HEK293 (cell line): Measurements from ENCODE around the gene GDPD5.

Experiments
- CTCF ChIA-PET: fragments of 350-600 bp; formaldehyde crosslinking; extraction: SDS; loops from one replicate; lab custom pipeline; 2021; ENCODE audit warnings: antibody characterized with exemption; lab: Yijun Ruan, JAX
- POLR2A ChIA-PET: fragments of 300-600 bp; formaldehyde crosslinking; extraction: SDS; loops from one replicate; lab custom pipeline; 2020; ENCODE audit warnings: antibody characterized with exemption, inconsistent platforms; lab: Yijun Ruan, JAX
- H3K27ac ChIP-seq: fragments of 200-500 bp; sonication (Bioruptor generic); 2 replicates; pipeline ENCODE4 v1.5.1; 2014; ENCODE audit warnings: low read depth, low read length, control low read depth, inconsistent platforms; ENCODE audit errors: extremely low read depth
- H3K36me3 ChIP-seq, 2 experiments: fragments of 200-500 bp in 1 of 2; sonication (Bioruptor generic) in 1 of 2; 1 replicate in 1 of 2; 2 replicates in 1 of 2; pipeline ENCODE4 v1.5.1; 2014 to 2017; ENCODE audit warnings: inconsistent platforms in 2 of 2, low read length in 2 of 2; ENCODE audit not compliant: control insufficient read depth in 2 of 2, insufficient read depth in 1 of 2
- H3K4me1 ChIP-seq: fragments of 200-500 bp; sonication (Bioruptor generic); 2 replicates; pipeline ENCODE4 v1.5.1; 2014; ENCODE audit warnings: mild to moderate bottlenecking, low read length, inconsistent platforms; ENCODE audit not compliant: control insufficient read depth, insufficient read depth
- H3K4me3 ChIP-seq: 2 replicates; pipeline ENCODE4 v1.5.1; 2011; ENCODE audit warnings: low read depth, mild to moderate bottlenecking, control low read depth, low read length, moderate library complexity
- H3K9me3 ChIP-seq: fragments of 200-500 bp; sonication (Bioruptor generic); 2 replicates; pipeline ENCODE4 v1.5.1; 2014; ENCODE audit warnings: low read depth, low read length, inconsistent platforms; ENCODE audit not compliant: control insufficient read depth, insufficient read depth
- EGR2 ChIP-seq: fragments of 450-650 bp; formaldehyde crosslinking; IDR thresholded peaks from 2 replicates; pipeline ENCODE4 v1.5.1; 2016; ENCODE audit warnings: low read depth, missing biosample characterization, missing genetic modification characterization
- GLI4 ChIP-seq: fragments of 450-650 bp; formaldehyde crosslinking; IDR thresholded peaks from 2 replicates; pipeline ENCODE4 v1.5.1; 2016; ENCODE audit warnings: missing biosample characterization, missing genetic modification characterization
- GLIS2 ChIP-seq: fragments of 450-650 bp; formaldehyde crosslinking; IDR thresholded peaks from 2 replicates; pipeline ENCODE4 v1.5.1; 2016; ENCODE audit warnings: missing biosample characterization, missing genetic modification characterization
- HOXD13 ChIP-seq: sonication (generic); formaldehyde crosslinking; IDR thresholded peaks from 2 replicates; pipeline ENCODE4 v1.8.0; 2022; ENCODE audit warnings: missing genetic modification reagents, borderline replicate concordance
- PRDM1 ChIP-seq: fragments of 450-650 bp; formaldehyde crosslinking; IDR thresholded peaks from 2 replicates; pipeline ENCODE4; 2016; ENCODE audit warnings: missing biosample characterization, missing genetic modification characterization
- SETDB1 ChIP-seq: IDR thresholded peaks from one replicate; pipeline ENCODE4 v1.6.1; 2017; ENCODE audit warnings: mild to moderate bottlenecking, low read length, moderate library complexity, mixed read lengths; ENCODE audit not compliant: insufficient read length
- SP7 ChIP-seq: fragments of 450-650 bp; formaldehyde crosslinking; IDR thresholded peaks from 2 replicates; pipeline ENCODE4 v1.5.1; 2016; ENCODE audit warnings: missing biosample characterization, missing genetic modification characterization
- ZFHX2 ChIP-seq: fragments of 450-650 bp; formaldehyde crosslinking; conservative IDR thresholded peaks from 2 replicates; pipeline ENCODE4 v1.5.1; 2016; ENCODE audit warnings: missing biosample characterization, missing genetic modification characterization
- ZFP69B ChIP-seq: fragments of 450-650 bp; formaldehyde crosslinking; IDR thresholded peaks from 2 replicates; pipeline ENCODE4 v1.5.1; 2016; ENCODE audit warnings: missing biosample characterization, missing genetic modification characterization
- ZNF174 ChIP-seq: fragments of 450-650 bp; formaldehyde crosslinking; IDR thresholded peaks from 2 replicates; pipeline ENCODE4 v1.5.0; 2017; ENCODE audit warnings: missing biosample characterization, mild to moderate bottlenecking, missing genetic modification characterization
- ZNF2 ChIP-seq: fragments of 450-650 bp; formaldehyde crosslinking; IDR thresholded peaks from 2 replicates; pipeline ENCODE4 v1.5.1; 2016; ENCODE audit warnings: missing biosample characterization, missing genetic modification characterization
- ZNF280C ChIP-seq: fragments of 450-650 bp; formaldehyde crosslinking; IDR thresholded peaks from 2 replicates; pipeline ENCODE4 v1.5.1; 2016; ENCODE audit warnings: missing biosample characterization, missing genetic modification characterization
- ZNF548 ChIP-seq: fragments of 450-650 bp; formaldehyde crosslinking; IDR thresholded peaks from 2 replicates; pipeline ENCODE4 v1.5.1; 2016; ENCODE audit warnings: missing biosample characterization, missing genetic modification characterization
- ZNF654 ChIP-seq: fragments of 450-650 bp; formaldehyde crosslinking; IDR thresholded peaks from 2 replicates; pipeline ENCODE4 v1.5.1; 2016; ENCODE audit warnings: low read depth, missing biosample characterization, missing genetic modification characterization
- ZNF792 ChIP-seq: fragments of 450-650 bp; formaldehyde crosslinking; IDR thresholded peaks from 2 replicates; pipeline ENCODE4 v1.5.1; 2016; ENCODE audit warnings: missing biosample characterization, missing genetic modification characterization
- TF ChIP-seq, protein P1 (sequence below): fragments of 450-650 bp; formaldehyde crosslinking; IDR thresholded peaks from 2 replicates; pipeline ENCODE4 v1.5.1; 2016; ENCODE audit warnings: missing biosample characterization, missing genetic modification characterization
- TF ChIP-seq, protein P2 (sequence below): sonication (generic); formaldehyde crosslinking; IDR thresholded peaks from 2 replicates; pipeline ENCODE4 v1.8.1; 2022; ENCODE audit warnings: mild to moderate bottlenecking, moderate library complexity, missing genetic modification reagents
- TF ChIP-seq, protein P3 (sequence below): fragments of 450-650 bp; formaldehyde crosslinking; IDR thresholded peaks from 2 replicates; pipeline ENCODE4 v1.5.1; 2017; ENCODE audit warnings: missing biosample characterization, mild to moderate bottlenecking, missing genetic modification characterization, moderate library complexity
- TF ChIP-seq, protein P4 (sequence below): fragments of 450-650 bp; formaldehyde crosslinking; IDR thresholded peaks from 2 replicates; pipeline ENCODE4 v1.5.1; 2016; ENCODE audit warnings: missing biosample characterization, missing genetic modification characterization, borderline replicate concordance

The GDPD5 gene

GRCh38 chr11:75523811-75524664 is 1.7 kb downstream of the GDPD5 start (continued):
- TF ChIP-seq ZNF280C (tag by site-specific recombination) (no peak), ZNF654 (tag by site-specific recombination) (no peak), SETDB1 (no peak), PRDM1 (tag by site-specific recombination) (no peak), ZNF792 (no peak), HOXD13 (CRISPR knock-in tag) (no peak)
- TF ChIP-seq, protein P1, sequence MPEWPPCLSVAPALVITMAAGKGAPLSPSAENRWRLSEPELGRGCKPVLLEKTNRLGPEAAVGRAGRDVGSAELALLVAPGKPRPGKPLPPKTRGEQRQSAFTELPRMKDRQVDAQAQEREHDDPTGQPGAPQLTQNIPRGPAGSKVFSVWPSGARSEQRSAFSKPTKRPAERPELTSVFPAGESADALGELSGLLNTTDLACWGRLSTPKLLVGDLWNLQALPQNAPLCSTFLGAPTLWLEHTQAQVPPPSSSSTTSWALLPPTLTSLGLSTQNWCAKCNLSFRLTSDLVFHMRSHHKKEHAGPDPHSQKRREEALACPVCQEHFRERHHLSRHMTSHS (tag by site-specific recombination), result no peak
- TF ChIP-seq, protein P2, sequence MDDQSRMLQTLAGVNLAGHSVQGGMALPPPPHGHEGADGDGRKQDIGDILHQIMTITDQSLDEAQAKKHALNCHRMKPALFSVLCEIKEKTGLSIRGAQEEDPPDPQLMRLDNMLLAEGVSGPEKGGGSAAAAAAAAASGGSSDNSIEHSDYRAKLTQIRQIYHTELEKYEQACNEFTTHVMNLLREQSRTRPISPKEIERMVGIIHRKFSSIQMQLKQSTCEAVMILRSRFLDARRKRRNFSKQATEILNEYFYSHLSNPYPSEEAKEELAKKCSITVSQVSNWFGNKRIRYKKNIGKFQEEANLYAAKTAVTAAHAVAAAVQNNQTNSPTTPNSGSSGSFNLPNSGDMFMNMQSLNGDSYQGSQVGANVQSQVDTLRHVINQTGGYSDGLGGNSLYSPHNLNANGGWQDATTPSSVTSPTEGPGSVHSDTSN (CRISPR knock-in tag), result no peak

GRCh38 chr11:75523189-75523588 is 2.6 kb downstream of the GDPD5 start:
- no peaks in the 10 kb centered on the region for H3K9me3 ChIP-seq
- ChIA-PET POLR2A (no interaction called here), CTCF (interaction anchor here (0.6 to 5.5 kb wide), 8 partner anchors 9 to 243 kb away, joined by 3 to 32 read pairs (median 4); no protein-coding TSS in a partner anchor)
- H3K27ac ChIP-seq, result no peak overlapping the region
- TF ChIP-seq ZNF548 (no peak), SP7 (tag by site-specific recombination) (no peak), ZFP69B (no peak), EGR2 (tag by site-specific recombination) (peak; percentile 37; the same call in 1 of the 2 replicates), ZFHX2 (peak; percentile 39), GLIS2 (tag by site-specific recombination) (no peak)
- TF ChIP-seq, protein P3, sequence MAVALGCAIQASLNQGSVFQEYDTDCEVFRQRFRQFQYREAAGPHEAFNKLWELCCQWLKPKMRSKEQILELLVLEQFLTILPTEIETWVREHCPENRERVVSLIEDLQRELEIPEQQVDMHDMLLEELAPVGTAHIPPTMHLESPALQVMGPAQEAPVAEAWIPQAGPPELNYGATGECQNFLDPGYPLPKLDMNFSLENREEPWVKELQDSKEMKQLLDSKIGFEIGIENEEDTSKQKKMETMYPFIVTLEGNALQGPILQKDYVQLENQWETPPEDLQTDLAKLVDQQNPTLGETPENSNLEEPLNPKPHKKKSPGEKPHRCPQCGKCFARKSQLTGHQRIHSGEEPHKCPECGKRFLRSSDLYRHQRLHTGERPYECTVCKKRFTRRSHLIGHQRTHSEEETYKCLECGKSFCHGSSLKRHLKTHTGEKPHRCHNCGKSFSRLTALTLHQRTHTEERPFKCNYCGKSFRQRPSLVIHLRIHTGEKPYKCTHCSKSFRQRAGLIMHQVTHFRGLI (tag by site-specific recombination), result no peak
- no peaks in the 10 kb centered on the region for H3K4me1 ChIP-seq
- H3K36me3 ChIP-seq, result no peaks in the 10 kb centered on the region
- H3K4me3 ChIP-seq, result no peak overlapping the region

DNA sequence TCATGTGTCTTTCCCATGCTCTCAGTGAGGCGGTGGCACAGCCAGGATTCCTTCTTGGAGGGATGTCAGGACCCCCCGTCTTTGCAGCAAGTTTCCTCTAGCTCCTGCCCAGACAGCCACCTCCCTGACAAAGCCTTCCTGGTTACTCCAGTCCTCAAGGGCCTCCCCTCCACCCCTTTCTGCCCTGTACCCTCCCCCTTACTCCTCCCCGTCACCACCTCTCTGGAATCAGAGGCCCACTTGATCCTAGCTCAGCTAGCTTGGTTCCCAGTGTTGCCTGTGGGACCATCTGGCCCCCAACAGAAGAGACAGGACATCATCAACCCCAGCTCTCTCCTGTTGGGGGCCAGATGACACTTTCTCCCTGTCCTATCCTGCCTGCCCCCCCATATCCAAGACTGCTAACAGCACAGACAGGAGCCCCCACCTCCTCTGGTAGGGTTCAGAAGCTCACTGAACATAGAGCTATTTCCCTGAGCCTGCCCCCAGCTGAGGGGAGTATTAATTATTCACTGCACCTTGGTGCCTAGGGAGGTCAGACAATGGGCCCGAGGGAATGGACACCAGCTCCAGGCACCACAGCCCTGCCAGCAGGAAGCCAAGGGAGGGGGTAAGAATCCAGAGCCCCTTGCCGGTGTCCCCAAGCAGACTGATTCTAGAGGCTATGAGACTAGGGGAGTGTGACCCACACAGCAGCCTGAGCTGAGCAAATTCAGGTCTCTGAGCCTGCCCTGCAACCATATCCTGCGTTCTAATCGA is 3.3 kb downstream of the GDPD5 start:
- ChIA-PET CTCF (interaction anchor here (0.6 to 5.5 kb wide), 10 partner anchors 10 to 242 kb away, joined by 3 to 32 read pairs (median 4); no protein-coding TSS in a partner anchor), POLR2A (interaction anchor here (0.7 kb wide), 1 partner anchor 11 kb away, joined by 4 read pairs; no protein-coding TSS in a partner anchor)
- Histone ChIP-seq H3K27ac (no peak overlapping the region), H3K36me3 (no peaks in the 10 kb centered on the region), H3K9me3 (no peaks in the 10 kb centered on the region)
- TF ChIP-seq GLI4 (no peak), ZNF174 (tag by site-specific recombination) (no peak), ZNF2 (no peak)
- TF ChIP-seq, protein P4, sequence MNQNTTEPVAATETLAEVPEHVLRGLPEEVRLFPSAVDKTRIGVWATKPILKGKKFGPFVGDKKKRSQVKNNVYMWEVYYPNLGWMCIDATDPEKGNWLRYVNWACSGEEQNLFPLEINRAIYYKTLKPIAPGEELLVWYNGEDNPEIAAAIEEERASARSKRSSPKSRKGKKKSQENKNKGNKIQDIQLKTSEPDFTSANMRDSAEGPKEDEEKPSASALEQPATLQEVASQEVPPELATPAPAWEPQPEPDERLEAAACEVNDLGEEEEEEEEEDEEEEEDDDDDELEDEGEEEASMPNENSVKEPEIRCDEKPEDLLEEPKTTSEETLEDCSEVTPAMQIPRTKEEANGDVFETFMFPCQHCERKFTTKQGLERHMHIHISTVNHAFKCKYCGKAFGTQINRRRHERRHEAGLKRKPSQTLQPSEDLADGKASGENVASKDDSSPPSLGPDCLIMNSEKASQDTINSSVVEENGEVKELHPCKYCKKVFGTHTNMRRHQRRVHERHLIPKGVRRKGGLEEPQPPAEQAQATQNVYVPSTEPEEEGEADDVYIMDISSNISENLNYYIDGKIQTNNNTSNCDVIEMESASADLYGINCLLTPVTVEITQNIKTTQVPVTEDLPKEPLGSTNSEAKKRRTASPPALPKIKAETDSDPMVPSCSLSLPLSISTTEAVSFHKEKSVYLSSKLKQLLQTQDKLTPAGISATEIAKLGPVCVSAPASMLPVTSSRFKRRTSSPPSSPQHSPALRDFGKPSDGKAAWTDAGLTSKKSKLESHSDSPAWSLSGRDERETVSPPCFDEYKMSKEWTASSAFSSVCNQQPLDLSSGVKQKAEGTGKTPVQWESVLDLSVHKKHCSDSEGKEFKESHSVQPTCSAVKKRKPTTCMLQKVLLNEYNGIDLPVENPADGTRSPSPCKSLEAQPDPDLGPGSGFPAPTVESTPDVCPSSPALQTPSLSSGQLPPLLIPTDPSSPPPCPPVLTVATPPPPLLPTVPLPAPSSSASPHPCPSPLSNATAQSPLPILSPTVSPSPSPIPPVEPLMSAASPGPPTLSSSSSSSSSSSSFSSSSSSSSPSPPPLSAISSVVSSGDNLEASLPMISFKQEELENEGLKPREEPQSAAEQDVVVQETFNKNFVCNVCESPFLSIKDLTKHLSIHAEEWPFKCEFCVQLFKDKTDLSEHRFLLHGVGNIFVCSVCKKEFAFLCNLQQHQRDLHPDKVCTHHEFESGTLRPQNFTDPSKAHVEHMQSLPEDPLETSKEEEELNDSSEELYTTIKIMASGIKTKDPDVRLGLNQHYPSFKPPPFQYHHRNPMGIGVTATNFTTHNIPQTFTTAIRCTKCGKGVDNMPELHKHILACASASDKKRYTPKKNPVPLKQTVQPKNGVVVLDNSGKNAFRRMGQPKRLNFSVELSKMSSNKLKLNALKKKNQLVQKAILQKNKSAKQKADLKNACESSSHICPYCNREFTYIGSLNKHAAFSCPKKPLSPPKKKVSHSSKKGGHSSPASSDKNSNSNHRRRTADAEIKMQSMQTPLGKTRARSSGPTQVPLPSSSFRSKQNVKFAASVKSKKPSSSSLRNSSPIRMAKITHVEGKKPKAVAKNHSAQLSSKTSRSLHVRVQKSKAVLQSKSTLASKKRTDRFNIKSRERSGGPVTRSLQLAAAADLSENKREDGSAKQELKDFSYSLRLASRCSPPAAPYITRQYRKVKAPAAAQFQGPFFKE, result no peak
- TF ChIP-seq, all 188 proteins: peak for 0
- Histone ChIP-seq H3K4me1 (no peaks in the 10 kb centered on the region), H3K4me3 (no peak overlapping the region)
